BE2C (cell line): ENCODE data around the gene CDC42SE2.

ENCODE experiments used
- DNase-seq: peaks from one replicate; pipeline ENCODE4 v3.0.0-alpha.2; 2020
- H3K27me3 ChIP-seq: fragments of 250-450 bp; sonication (Bioruptor Pico); 2 replicates; pipeline ENCODE4 v1.5.1; 2020; ENCODE audit warnings: mild to moderate bottlenecking
- H3K36me3 ChIP-seq: fragments of 250-450 bp; sonication (Bioruptor Pico); 2 replicates; pipeline ENCODE4 v1.5.1; 2020; ENCODE audit warnings: mild to moderate bottlenecking
- H3K4me1 ChIP-seq: fragments of 250-450 bp; sonication (Bioruptor Pico); 2 replicates; pipeline ENCODE4 v1.5.1; 2020
- H3K4me3 ChIP-seq: 2 replicates; pipeline ENCODE4 v1.5.1; 2011; ENCODE audit warnings: low read depth, low read length
- H3K9me3 ChIP-seq: fragments of 250-450 bp; sonication (Bioruptor Pico); 2 replicates; pipeline ENCODE4 v1.5.1; 2020
- TF ChIP-seq, protein P1 (sequence below): IDR thresholded peaks from 2 replicates; pipeline ENCODE4 v1.5.1; 2012; ENCODE audit warnings: mild to moderate bottlenecking, low read depth, low read length

Gene CDC42SE2

DNA sequence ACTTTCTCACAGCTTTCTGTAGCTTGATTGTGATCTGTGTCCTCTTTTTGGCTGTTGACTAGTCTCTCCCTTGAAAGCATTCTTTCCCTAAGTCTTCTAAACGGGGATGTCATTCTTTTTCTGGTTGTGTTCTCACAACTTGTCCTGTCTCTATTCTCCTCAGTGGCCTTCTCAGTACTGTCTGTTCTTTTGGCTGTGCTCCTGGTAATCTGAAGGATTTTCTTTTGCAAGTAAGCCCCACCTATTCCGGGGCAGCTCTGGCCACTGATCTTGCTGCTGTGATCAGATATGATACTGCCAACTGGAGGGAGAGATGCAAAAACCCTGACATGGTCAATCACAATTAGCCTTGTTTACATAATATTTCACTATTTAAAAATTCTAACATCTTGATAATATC is 172.2 kb downstream of the CDC42SE2 start:
- Histone ChIP-seq H3K4me1 (no peaks in the 10 kb centered on the region), H3K9me3 (no peaks in the 10 kb centered on the region), H3K27me3 (no peaks in the 10 kb centered on the region), H3K36me3 (peaks cover 54% of the 10 kb centered on the region), H3K4me3 (no peak overlapping the region)
- DNase-seq = no peak
- TF ChIP-seq, protein P1, sequence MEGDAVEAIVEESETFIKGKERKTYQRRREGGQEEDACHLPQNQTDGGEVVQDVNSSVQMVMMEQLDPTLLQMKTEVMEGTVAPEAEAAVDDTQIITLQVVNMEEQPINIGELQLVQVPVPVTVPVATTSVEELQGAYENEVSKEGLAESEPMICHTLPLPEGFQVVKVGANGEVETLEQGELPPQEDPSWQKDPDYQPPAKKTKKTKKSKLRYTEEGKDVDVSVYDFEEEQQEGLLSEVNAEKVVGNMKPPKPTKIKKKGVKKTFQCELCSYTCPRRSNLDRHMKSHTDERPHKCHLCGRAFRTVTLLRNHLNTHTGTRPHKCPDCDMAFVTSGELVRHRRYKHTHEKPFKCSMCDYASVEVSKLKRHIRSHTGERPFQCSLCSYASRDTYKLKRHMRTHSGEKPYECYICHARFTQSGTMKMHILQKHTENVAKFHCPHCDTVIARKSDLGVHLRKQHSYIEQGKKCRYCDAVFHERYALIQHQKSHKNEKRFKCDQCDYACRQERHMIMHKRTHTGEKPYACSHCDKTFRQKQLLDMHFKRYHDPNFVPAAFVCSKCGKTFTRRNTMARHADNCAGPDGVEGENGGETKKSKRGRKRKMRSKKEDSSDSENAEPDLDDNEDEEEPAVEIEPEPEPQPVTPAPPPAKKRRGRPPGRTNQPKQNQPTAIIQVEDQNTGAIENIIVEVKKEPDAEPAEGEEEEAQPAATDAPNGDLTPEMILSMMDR = no peak

DNA sequence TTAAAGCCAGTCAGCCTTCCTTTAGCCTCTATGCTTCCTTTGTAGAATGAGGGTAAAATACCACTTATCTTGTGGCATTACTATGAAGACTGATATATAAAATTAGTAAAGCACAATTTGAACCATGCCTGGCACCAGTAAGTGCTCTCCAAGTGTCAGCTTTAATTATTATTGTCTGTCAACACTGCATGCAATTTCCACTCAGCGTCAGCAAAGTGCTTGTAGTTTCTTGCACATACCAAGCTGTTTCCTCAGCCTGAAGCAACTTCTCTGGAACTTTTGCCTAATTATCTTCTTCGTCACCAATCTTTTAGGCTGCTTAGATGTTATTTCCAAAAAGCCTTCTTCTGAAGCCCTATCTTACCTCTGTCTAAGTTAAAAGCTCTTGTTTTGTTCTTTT is 177.3 kb downstream of the CDC42SE2 start:
- TF ChIP-seq, protein P1 = no peak
- Histone ChIP-seq H3K4me1 (no peaks in the 10 kb centered on the region), H3K27me3 (no peaks in the 10 kb centered on the region), H3K36me3 (peaks cover 44% of the 10 kb centered on the region), H3K9me3 (no peaks in the 10 kb centered on the region), H3K4me3 (no peak overlapping the region)
- no peak for DNase-seq
